Measurements from ENCODE around the gene MRPL4. TPM values are rescaled to one million over a fixed set of nuclear protein-coding genes. Genes with fewer than 3 reads are reported as not detected.
A peak's percentile ranks its signal among the peaks of the same experiment; 100 is the strongest.

MRPL4 gene
- total RNA-seq, 3 donors from 2014 or later = 40.2 to 57.7 (median 52.7) TPM

DNA sequence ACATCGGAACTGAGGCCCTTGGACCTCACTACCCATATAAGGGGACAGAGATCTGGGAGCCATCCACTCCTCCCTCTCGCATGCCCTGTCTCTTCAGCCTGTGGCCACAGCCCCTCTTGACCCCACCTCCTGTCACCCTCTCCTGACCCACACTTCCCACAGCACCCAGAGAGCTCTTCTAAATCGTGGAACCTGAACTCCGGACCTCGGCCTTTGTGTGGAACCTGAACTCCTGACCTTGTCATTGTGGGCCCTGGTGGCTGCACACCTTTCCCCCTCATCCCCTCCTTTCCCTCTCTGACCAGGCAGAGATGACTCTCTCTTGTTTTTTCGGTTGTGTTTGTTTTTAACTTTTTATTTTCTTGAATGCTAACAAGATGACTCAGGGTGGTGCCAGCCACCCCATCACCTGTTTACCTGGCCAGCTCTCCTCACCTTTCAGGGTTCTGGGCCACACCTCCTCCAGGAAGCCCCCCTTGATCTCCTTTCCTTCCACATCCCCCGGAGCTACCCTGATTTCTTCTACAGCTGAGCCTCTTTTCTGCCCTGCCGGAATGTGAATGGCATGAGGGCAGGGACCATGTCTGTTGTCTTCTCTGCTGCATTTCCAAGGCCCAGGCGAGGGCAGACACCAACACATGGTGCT lies 5.1 kb downstream of the MRPL4 start:
- no peak overlapping the region for H3K4me3 ChIP-seq
- intact Hi-C loops (cut with DNase I; ENCODE audit: low total_unique reads) = no loop called here
- TF ChIP-seq POLR2AphosphoS5 (IDR thresholded peaks at IDR 0.05) (no peak), POLR2A (IDR thresholded peaks at IDR 0.05) (no peak)
- TF ChIP-seq, protein P1, sequence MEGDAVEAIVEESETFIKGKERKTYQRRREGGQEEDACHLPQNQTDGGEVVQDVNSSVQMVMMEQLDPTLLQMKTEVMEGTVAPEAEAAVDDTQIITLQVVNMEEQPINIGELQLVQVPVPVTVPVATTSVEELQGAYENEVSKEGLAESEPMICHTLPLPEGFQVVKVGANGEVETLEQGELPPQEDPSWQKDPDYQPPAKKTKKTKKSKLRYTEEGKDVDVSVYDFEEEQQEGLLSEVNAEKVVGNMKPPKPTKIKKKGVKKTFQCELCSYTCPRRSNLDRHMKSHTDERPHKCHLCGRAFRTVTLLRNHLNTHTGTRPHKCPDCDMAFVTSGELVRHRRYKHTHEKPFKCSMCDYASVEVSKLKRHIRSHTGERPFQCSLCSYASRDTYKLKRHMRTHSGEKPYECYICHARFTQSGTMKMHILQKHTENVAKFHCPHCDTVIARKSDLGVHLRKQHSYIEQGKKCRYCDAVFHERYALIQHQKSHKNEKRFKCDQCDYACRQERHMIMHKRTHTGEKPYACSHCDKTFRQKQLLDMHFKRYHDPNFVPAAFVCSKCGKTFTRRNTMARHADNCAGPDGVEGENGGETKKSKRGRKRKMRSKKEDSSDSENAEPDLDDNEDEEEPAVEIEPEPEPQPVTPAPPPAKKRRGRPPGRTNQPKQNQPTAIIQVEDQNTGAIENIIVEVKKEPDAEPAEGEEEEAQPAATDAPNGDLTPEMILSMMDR (IDR thresholded peaks at IDR 0.05) = no peak

DNA sequence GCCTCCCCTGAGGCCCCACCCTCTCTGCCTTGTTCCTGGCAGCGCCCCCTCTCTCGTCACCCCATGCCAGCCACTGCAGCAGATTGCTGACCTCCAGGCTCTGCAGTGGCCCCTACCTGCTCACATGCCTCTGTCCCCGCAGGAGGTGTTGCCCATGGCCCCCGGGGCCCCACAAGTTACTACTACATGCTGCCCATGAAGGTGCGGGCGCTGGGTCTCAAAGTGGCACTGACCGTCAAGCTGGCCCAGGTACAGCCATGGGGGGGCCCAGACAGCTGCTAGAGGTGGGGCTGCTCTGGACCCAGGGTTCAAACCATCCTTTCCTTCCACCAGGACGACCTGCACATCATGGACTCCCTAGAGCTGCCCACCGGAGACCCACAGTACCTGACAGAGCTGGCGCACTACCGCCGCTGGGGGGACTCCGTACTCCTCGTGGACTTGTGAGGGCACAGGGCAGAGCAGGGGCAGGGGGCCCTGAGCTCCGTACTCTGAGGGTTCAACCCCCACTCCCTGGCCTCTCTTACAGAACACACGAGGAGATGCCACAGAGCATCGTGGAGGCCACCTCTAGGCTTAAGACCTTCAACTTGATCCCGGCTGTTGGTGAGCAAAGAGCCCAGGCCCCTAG lies 6.2 kb downstream of the MRPL4 start:
- no peaks in the 10 kb centered on the region for H3K4me1 ChIP-seq
- H3K27me3 ChIP-seq = no peaks in the 10 kb centered on the region
- TF ChIP-seq POLR2AphosphoS5 (IDR thresholded peaks at IDR 0.05) (no peak), POLR2A (IDR thresholded peaks at IDR 0.05) (no peak)
- TF ChIP-seq, protein P1 (IDR thresholded peaks at IDR 0.05) = no peak
- intact Hi-C loops (cut with DNase I; ENCODE audit: low total_unique reads) = no loop called here
- H3K9me3 ChIP-seq = no peaks in the 10 kb centered on the region
- no peak overlapping the region for H3K4me3 ChIP-seq
- H3K36me3 ChIP-seq = no peaks in the 10 kb centered on the region
- no peak for DNase-seq (ENCODE audit: low spot score in 2 of 2)
- H3K27ac ChIP-seq = no peak overlapping the region

More for the DNA sequence above, 5.1 kb downstream of the MRPL4 start:
- Histone ChIP-seq H3K27me3 (no peaks in the 10 kb centered on the region), H3K27ac (no peak overlapping the region), H3K4me1 (no peaks in the 10 kb centered on the region), H3K36me3 (no peaks in the 10 kb centered on the region), H3K9me3 (no peaks in the 10 kb centered on the region)
- DNase-seq (ENCODE audit: low spot score in 2 of 2) = no peak

DNA sequence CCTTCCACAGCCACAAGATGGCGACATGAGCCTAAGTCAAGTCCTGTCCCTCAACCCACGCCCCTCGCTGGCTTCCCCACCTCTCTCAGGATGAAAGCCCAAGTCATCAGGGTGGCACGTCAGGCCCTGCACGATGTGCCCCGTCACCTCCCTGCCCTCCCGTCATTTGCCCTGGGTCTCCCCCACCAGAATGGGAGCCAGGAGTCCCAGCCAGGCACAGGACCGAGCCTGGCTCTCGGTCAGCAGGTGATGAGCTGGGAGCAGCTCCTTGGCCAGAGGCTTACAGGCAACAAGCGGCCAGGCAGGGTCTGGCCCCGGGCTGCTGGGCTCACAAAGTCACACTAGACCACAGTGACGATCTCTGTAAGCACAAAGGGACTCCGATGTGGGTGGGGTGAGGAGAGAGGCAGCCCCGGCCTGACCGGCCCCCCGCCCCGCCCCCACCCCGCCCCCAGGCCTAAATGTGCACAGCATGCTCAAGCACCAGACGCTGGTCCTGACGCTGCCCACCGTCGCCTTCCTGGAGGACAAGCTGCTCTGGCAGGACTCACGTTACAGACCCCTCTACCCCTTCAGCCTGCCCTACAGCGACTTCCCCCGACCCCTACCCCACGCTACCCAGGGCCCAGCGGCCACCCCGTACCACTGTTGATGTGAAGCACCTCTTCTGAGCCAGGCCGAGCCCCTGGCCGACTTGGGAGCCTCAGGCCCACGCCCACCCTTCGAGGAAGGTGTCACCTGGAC lies 7.3 kb downstream of the MRPL4 start:
- Histone ChIP-seq H3K36me3 (no peaks in the 10 kb centered on the region), H3K27ac (peak overlapping the region; percentile 55 to 73), H3K9me3 (no peaks in the 10 kb centered on the region), H3K4me3 (peak overlapping the region in 2 of 3 donors; percentile 9 to 25), H3K27me3 (no peaks in the 10 kb centered on the region), H3K4me1 (no peaks in the 10 kb centered on the region)
- TF ChIP-seq POLR2A (IDR thresholded peaks at IDR 0.05) (no peak), POLR2AphosphoS5 (IDR thresholded peaks at IDR 0.05) (peak in 1 of 3 donors; percentile 27)
- TF ChIP-seq, protein P1 (IDR thresholded peaks at IDR 0.05) = peak; percentile 42 to 77 (median 66)
- DNase-seq (ENCODE audit: low spot score in 2 of 2) = peak; percentile 83 to 91
- intact Hi-C loops (cut with DNase I; ENCODE audit: low total_unique reads) = no loop called here

DNA sequence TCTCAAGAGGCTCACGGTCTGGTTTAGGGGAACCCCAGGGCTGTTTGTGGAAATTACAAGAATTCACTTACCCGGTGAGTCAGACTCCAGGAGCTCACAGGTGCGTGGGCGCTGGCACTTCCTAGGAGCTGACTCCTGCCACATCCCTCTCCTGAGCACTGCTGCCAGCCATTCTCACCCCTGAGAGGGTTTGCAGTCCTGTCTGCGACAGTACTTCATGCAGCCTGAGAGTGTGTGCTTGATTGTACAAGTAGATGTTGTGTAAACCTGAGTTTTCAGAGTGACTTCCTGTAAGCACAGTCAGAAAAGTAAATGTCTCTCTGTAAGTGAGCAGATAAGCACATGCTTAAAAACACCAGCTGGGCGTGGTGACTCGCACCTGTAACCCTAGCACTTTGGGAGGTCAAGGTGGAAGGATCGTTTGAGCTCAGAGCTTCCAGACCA lies 8.1 kb downstream of the MRPL4 start:
- Histone ChIP-seq H3K4me1 (no peaks in the 10 kb centered on the region), H3K27me3 (no peaks in the 10 kb centered on the region), H3K4me3 (no peak overlapping the region), H3K9me3 (no peaks in the 10 kb centered on the region), H3K36me3 (no peaks in the 10 kb centered on the region), H3K27ac (peak overlapping the region in 1 of 2 donors; percentile 55)
- TF ChIP-seq, protein P1 (IDR thresholded peaks at IDR 0.05) = no peak
- TF ChIP-seq POLR2AphosphoS5 (IDR thresholded peaks at IDR 0.05) = no peak
- TF ChIP-seq POLR2A (IDR thresholded peaks at IDR 0.05) = no peak
- peak in 1 of 2 donors; percentile 69 for DNase-seq (ENCODE audit: low spot score in 2 of 2)
- intact Hi-C loops (cut with DNase I; ENCODE audit: low total_unique reads) = no loop called here

DNA sequence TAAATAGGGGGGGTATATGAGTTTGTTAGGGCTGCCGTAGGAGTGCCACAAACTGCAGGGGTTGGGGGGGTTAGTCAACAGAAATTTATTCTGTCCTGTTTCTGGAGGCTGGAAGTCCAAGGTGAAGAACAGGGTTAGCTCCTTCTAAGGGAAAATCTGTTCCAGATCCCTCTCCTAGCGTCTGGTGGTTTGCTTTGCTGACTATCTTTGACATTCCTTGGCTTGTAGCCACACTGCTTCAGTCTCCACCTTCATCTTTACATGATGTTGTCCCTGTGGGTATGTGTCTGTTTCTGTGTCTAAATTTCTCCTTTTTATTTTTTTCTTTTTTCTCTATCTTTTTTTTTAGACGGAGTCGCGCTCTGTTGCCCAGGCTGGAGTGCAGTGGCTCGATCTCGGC lies 10.8 kb downstream of the MRPL4 start:
- no peak for DNase-seq (ENCODE audit: low spot score in 2 of 2)
- Histone ChIP-seq H3K36me3 (no peaks in the 10 kb centered on the region), H3K4me3 (no peak overlapping the region), H3K4me1 (no peaks in the 10 kb centered on the region), H3K9me3 (no peaks in the 10 kb centered on the region), H3K27ac (no peak overlapping the region), H3K27me3 (no peaks in the 10 kb centered on the region)
- intact Hi-C loops (cut with DNase I; ENCODE audit: low total_unique reads) = no loop called here
- TF ChIP-seq POLR2A (IDR thresholded peaks at IDR 0.05) (no peak), POLR2AphosphoS5 (IDR thresholded peaks at IDR 0.05) (no peak)
- TF ChIP-seq, protein P1 (IDR thresholded peaks at IDR 0.05) = no peak

All from breast epithelium (tissue), 4 donors.